SU-DHL-6 (cell line): ENCODE data around the gene DNAJC13.

Experiments
- H2AFZ ChIP-seq: fragments of 200-600 bp; sonication (generic); 2 replicates; pipeline ENCODE4 v1.6.1; 2014; ENCODE audit warnings: low read depth, mild to moderate bottlenecking, moderate library complexity, mixed read lengths, antibody characterized with exemption, low read length; ENCODE audit not compliant: severe bottlenecking
- H3F3A ChIP-seq: fragments of 200-600 bp; shearing (Covaris generic); 2 replicates; pipeline ENCODE4 v1.6.0; 2016; ENCODE audit warnings: antibody characterized with exemption, mild to moderate bottlenecking; ENCODE audit not compliant: insufficient read depth
- H3K27ac ChIP-seq: fragments of 200-600 bp; sonication (generic); 2 replicates; pipeline ENCODE4 v1.5.1; 2016; ENCODE audit warnings: low read depth, mild to moderate bottlenecking, low read length, moderate library complexity, mixed read lengths
- H3K27me3 ChIP-seq: fragments of 200-600 bp; sonication (generic), shearing (Covaris generic); 2 replicates; pipeline ENCODE4 v1.6.0; 2014; ENCODE audit warnings: mild to moderate bottlenecking, low read length
- H3K36me3 ChIP-seq: fragments of 200-600 bp; sonication (generic); 2 replicates; pipeline ENCODE4 v1.6.1; 2014; ENCODE audit warnings: mild to moderate bottlenecking, low read length, mixed read lengths
- H3K4me2 ChIP-seq: fragments of 300-600, 200-600 bp; shearing (Covaris generic), sonication (generic); 2 replicates; pipeline ENCODE4 v1.6.0; 2014; ENCODE audit warnings: low read length, low read depth, mild to moderate bottlenecking; ENCODE audit not compliant: poor library complexity, severe bottlenecking
- H3K4me3 ChIP-seq: fragments of 200-600 bp; sonication (generic); 2 replicates; pipeline ENCODE4 v1.5.1; 2014; ENCODE audit warnings: antibody characterized with exemption, low read length, mild to moderate bottlenecking, mixed read lengths; ENCODE audit not compliant: insufficient read depth, poor library complexity, severe bottlenecking
- H3K79me2 ChIP-seq: fragments of 200-600 bp; sonication (generic); 2 replicates; pipeline ENCODE4 v1.6.1; 2014; ENCODE audit warnings: mild to moderate bottlenecking, low read length, moderate library complexity; ENCODE audit not compliant: insufficient read depth
- H3K9ac ChIP-seq: fragments of 200-600 bp; sonication (generic); 2 replicates; pipeline ENCODE4 v1.7.0; 2014; ENCODE audit warnings: mild to moderate bottlenecking, low read length
- H3K9me2 ChIP-seq: fragments of 200-600 bp; sonication (generic); replicated peaks from 2 replicates; pipeline ENCODE4 v1.6.1; 2014; ENCODE audit warnings: low read length; ENCODE audit not compliant: insufficient read depth
- H3K9me3 ChIP-seq: fragments of 200-600 bp; sonication (generic); 2 replicates; pipeline ENCODE4 v1.6.1; 2014; ENCODE audit warnings: low read length, mixed read lengths; ENCODE audit not compliant: insufficient read depth
- H4K20me1 ChIP-seq: fragments of 200-600 bp; sonication (generic); 2 replicates; pipeline ENCODE4 v1.6.1; 2014; ENCODE audit warnings: low read depth, mild to moderate bottlenecking, antibody characterized with exemption, low read length, moderate library complexity, mixed read lengths
- CTCF ChIP-seq: fragments of 200-600 bp; sonication (generic); IDR thresholded peaks from one replicate; pipeline ENCODE4 v1.5.1; 2017; ENCODE audit warnings: antibody characterized with exemption, mild to moderate bottlenecking, low read length, moderate library complexity; ENCODE audit not compliant: insufficient read depth, poor library complexity, severe bottlenecking
- EZH2phosphoT487 ChIP-seq: fragments of 200-600 bp; sonication (generic), shearing (Covaris generic); conservative IDR thresholded peaks from 2 replicates; pipeline ENCODE4 v1.6.1; 2018; ENCODE audit warnings: mild to moderate bottlenecking, antibody characterized with exemption, low read length, moderate library complexity, mixed read lengths

DNAJC13 gene

GRCh38 chr3:132417695-132418411 lies 551 bp downstream of the DNAJC13 start:
- no peak for TF ChIP-seq CTCF
- no peak for TF ChIP-seq EZH2phosphoT487
- Histone ChIP-seq H3K9ac (peak overlapping the region; percentile 89), H2AFZ (peak overlapping the region; percentile 27), H3K4me2 (peak overlapping the region; percentile 85), H3K9me3 (no peaks in the 10 kb centered on the region), H3K79me2 (peaks cover 48% of the 10 kb centered on the region), H3K9me2 (no peaks in the 10 kb centered on the region), H3K27me3 (no peaks in the 10 kb centered on the region), H4K20me1 (no peaks in the 10 kb centered on the region), H3K27ac (peak overlapping the region; percentile 63), H3K36me3 (no peaks in the 10 kb centered on the region), H3K4me3 (peak overlapping the region; percentile 75), H3F3A (peaks cover 5% of the 10 kb centered on the region; the same call in 1 of the 2 replicates)

GRCh38 chr3:132418916-132419315 lies 1.6 kb downstream of the DNAJC13 start:
- Histone ChIP-seq H4K20me1 (no peaks in the 10 kb centered on the region), H3F3A (peaks cover 5% of the 10 kb centered on the region; the same call in 1 of the 2 replicates), H3K27ac (peak overlapping the region; percentile 63; the same call in 1 of the 2 replicates), H3K4me3 (peak overlapping the region; percentile 75), H3K9me3 (no peaks in the 10 kb centered on the region), H3K79me2 (peaks cover 59% of the 10 kb centered on the region), H3K36me3 (no peaks in the 10 kb centered on the region), H3K4me2 (peak overlapping the region; percentile 85), H3K9ac (peak overlapping the region; percentile 89), H2AFZ (no peak overlapping the region), H3K27me3 (no peaks in the 10 kb centered on the region), H3K9me2 (no peaks in the 10 kb centered on the region)
- TF ChIP-seq CTCF (no peak), EZH2phosphoT487 (no peak)

- H4K20me1 ChIP-seq, result peaks cover 4% of the 10 kb centered on the region; the same call in 1 of the 2 replicates
- peaks cover 74% of the 10 kb centered on the region for H3K79me2 ChIP-seq
- H3K4me2 ChIP-seq, result no peak overlapping the region
- H3K27me3 ChIP-seq, result no peaks in the 10 kb centered on the region
- H3K27ac ChIP-seq, result no peak overlapping the region
- H3K9me2 ChIP-seq, result no peaks in the 10 kb centered on the region
- H3K36me3 ChIP-seq, result no peaks in the 10 kb centered on the region; the same call in 1 of the 2 replicates
- TF ChIP-seq EZH2phosphoT487 (no peak), CTCF (no peak)
- no peak overlapping the region for H3K9ac ChIP-seq
- peaks cover 5% of the 10 kb centered on the region; the same call in 1 of the 2 replicates for H3F3A ChIP-seq
- no peaks in the 10 kb centered on the region for H3K9me3 ChIP-seq
- H2AFZ ChIP-seq, result no peak overlapping the region
- H3K4me3 ChIP-seq, result no peak overlapping the region
Measured at GRCh38 chr3:132421832-132422231, 4.5 kb downstream of the DNAJC13 start.
